Spleen (tissue), 7 donors: Measurements from ENCODE around the gene SEPTIN10.

ENCODE experiments used
- POLR2AphosphoS5 ChIP-seq, 3 donors: sonication (generic); formaldehyde crosslinking; IDR thresholded peaks; one replicate each; pipeline ENCODE4 v1.5.1; 2017; ENCODE audit warnings: antibody characterized with exemption in 3 of 3
- TF ChIP-seq, protein P1 (sequence below), 11 experiments: fragments of 200-600 bp in 7 of 11; fragments of 450-650 bp in 4 of 11; sonication (generic) in 4 of 11; IDR thresholded peaks in 8 of 11; conservative IDR thresholded peaks in 3 of 11; 1 replicate in 7 of 11; 2 replicates in 4 of 11; pipeline versions ENCODE4 v1.4.0 to v1.8.0; 2016 to 2021; ENCODE audit warnings: antibody characterized with exemption in 11 of 11, inconsistent platforms in 4 of 11, mild to moderate bottlenecking in 1 of 11
- donor health status: DM: no; HTN: no; CAD: no; lungs with moderate emphysema.
- donor health status: DM: no; HTN: no; CAD: no.
- donor health status: DM: no; HTN: no; CAD: no.

GRCh38 chr2:109507217-109507616 is 106.5 kb downstream of the SEPTIN10 start:
- TF ChIP-seq, protein P1, sequence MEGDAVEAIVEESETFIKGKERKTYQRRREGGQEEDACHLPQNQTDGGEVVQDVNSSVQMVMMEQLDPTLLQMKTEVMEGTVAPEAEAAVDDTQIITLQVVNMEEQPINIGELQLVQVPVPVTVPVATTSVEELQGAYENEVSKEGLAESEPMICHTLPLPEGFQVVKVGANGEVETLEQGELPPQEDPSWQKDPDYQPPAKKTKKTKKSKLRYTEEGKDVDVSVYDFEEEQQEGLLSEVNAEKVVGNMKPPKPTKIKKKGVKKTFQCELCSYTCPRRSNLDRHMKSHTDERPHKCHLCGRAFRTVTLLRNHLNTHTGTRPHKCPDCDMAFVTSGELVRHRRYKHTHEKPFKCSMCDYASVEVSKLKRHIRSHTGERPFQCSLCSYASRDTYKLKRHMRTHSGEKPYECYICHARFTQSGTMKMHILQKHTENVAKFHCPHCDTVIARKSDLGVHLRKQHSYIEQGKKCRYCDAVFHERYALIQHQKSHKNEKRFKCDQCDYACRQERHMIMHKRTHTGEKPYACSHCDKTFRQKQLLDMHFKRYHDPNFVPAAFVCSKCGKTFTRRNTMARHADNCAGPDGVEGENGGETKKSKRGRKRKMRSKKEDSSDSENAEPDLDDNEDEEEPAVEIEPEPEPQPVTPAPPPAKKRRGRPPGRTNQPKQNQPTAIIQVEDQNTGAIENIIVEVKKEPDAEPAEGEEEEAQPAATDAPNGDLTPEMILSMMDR (IDR thresholded peaks at IDR 0.05 in 8 of 11, conservative IDR thresholded peaks at IDR 0.05 in 3 of 11): no peak
- no peak for TF ChIP-seq POLR2AphosphoS5 (IDR thresholded peaks at IDR 0.05)
